ENCODE measurements around the gene KDM8.
"Not testable (repeated sequence)": the region's sequence is repeated elsewhere in the genome, so short reads cannot be mapped to it uniquely, and the experiment has no call there.

The KDM8 gene

GRCh38 chr16:27258241-27258734, 55.0 kb downstream of the KDM8 start:
- Histone ChIP-seq H3K9ac (peak overlapping the region in 1 of 11 experiments; percentile 18; a peak in 1 of 22 replicates), H3K27ac (no peak overlapping the region), H3K4me2 (no peak overlapping the region), H3K4me3 (no peak overlapping the region), H3K9me3 (replicated peaks in 1 of 11) (0 out of 22 replicates have a peak, but pooled peaks cover 0 to 2% (median 0%) of the 10 kb centered on the region in 11 experiments), H3K36me3 (peaks cover 18 to 33% (median 23%) of the 10 kb centered on the region in 11 experiments; a peak in 19 of 22 replicates), H3K27me3 (no peaks in the 10 kb centered on the region), H3K4me1 (peaks cover 0 to 29% (median 7%) of the 10 kb centered on the region in 10 experiments; a peak in 14 of 20 replicates), H4K20me1 (0 out of 22 replicates have a peak, but pooled peaks cover 0 to 5% (median 0%) of the 10 kb centered on the region in 11 experiments)
- no peak for TF ChIP-seq Cebpa-rat (IDR thresholded peaks at IDR 0.05)

- 0 out of 22 replicates have a peak, but pooled peaks cover 0 to 5% (median 0%) of the 10 kb centered on the region in 11 experiments for H4K20me1 ChIP-seq
- H3K4me2 ChIP-seq = no peak overlapping the region
- 0 out of 22 replicates have a peak, but pooled peaks cover 0 to 4% (median 0%) of the 10 kb centered on the region in 11 experiments for H3K9me3 ChIP-seq (replicated peaks in 1 of 11)
- H3K27ac ChIP-seq = no peak overlapping the region
- TF ChIP-seq Cebpa-rat (IDR thresholded peaks at IDR 0.05) = no peak
- no peak overlapping the region for H3K9ac ChIP-seq
- peaks cover 0 to 17% (median 0%) of the 10 kb centered on the region in 10 experiments; a peak in 5 of 20 replicates for H3K4me1 ChIP-seq
- H3K36me3 ChIP-seq = peaks cover 18 to 34% (median 23%) of the 10 kb centered on the region in 11 experiments; a peak in 19 of 22 replicates
- no peak overlapping the region for H3K4me3 ChIP-seq
- H3K27me3 ChIP-seq = no peaks in the 10 kb centered on the region
These were observed 56.4 kb downstream of the KDM8 start for GRCh38 chr16:27259710-27260109.

GRCh38 chr16:27262904-27263423, 59.6 kb downstream of the KDM8 start:
- H3K9me3 ChIP-seq (replicated peaks in 1 of 11); H3K9ac ChIP-seq; H3K27me3 ChIP-seq; H3K36me3 ChIP-seq; H3K4me3 ChIP-seq; H3K27ac ChIP-seq; H4K20me1 ChIP-seq: not testable (repeated sequence)
- Histone ChIP-seq H3K4me1 (peaks cover 0 to 21% (median 3%) of the 10 kb centered on the region in 10 experiments; a peak in 12 of 20 replicates), H3K4me2 (peak overlapping the region in 2 of 11 experiments; percentile 21 to 33; a peak in 1 of 22 replicates)

- Histone ChIP-seq H4K20me1 (no peaks in the 10 kb centered on the region), H3K27me3 (no peaks in the 10 kb centered on the region), H3K4me3 (no peak overlapping the region), H3K27ac (no peak overlapping the region), H3K9ac (no peak overlapping the region), H3K4me2 (no peak overlapping the region), H3K36me3 (0 out of 22 replicates have a peak, but pooled peaks cover 0 to 5% (median 0%) of the 10 kb centered on the region in 11 experiments), H3K4me1 (peaks cover 0 to 27% (median 12%) of the 10 kb centered on the region in 10 experiments; a peak in 16 of 20 replicates), H3K9me3 (replicated peaks in 1 of 11) (peaks cover 0 to 4% (median 0%) of the 10 kb centered on the region in 11 experiments; a peak in 1 of 22 replicates)
- TF ChIP-seq Cebpa-rat (IDR thresholded peaks at IDR 0.05) = no peak
These were observed 60.8 kb downstream of the KDM8 start for GRCh38 chr16:27264151-27264550.

- peaks cover 0 to 34% (median 14%) of the 10 kb centered on the region in 10 experiments; a peak in 16 of 20 replicates for H3K4me1 ChIP-seq
- TF ChIP-seq Cebpa-rat (IDR thresholded peaks at IDR 0.05) = no peak
- no peaks in the 10 kb centered on the region for H4K20me1 ChIP-seq
- H3K9ac ChIP-seq = no peak overlapping the region
- H3K27ac ChIP-seq = no peak overlapping the region
- no peak overlapping the region for H3K4me2 ChIP-seq
- 0 out of 22 replicates have a peak, but pooled peaks cover 0 to 5% (median 0%) of the 10 kb centered on the region in 11 experiments for H3K36me3 ChIP-seq
- no peaks in the 10 kb centered on the region for H3K27me3 ChIP-seq
- H3K4me3 ChIP-seq = no peak overlapping the region
- H3K9me3 ChIP-seq (replicated peaks in 1 of 11) = peaks cover 0 to 4% (median 0%) of the 10 kb centered on the region in 11 experiments; a peak in 1 of 22 replicates
These were observed 62.7 kb downstream of the KDM8 start for GRCh38 chr16:27265982-27266381.

GRCh38 chr16:27267037-27267677, 63.8 kb downstream of the KDM8 start:
- no peak for TF ChIP-seq Cebpa-rat (IDR thresholded peaks at IDR 0.05)
- Histone ChIP-seq H4K20me1 (no peaks in the 10 kb centered on the region), H3K4me1 (peaks cover 0 to 44% (median 17%) of the 10 kb centered on the region in 10 experiments; a peak in 15 of 20 replicates), H3K4me2 (peak overlapping the region in 5 of 11 experiments; percentile 67 to 95 (median 78); a peak in 9 of 22 replicates), H3K27ac (no peak overlapping the region), H3K27me3 (no peaks in the 10 kb centered on the region), H3K4me3 (no peak overlapping the region), H3K9me3 (replicated peaks in 1 of 11) (peaks cover 0 to 4% (median 0%) of the 10 kb centered on the region in 11 experiments; a peak in 1 of 22 replicates), H3K36me3 (0 out of 22 replicates have a peak, but pooled peaks cover 0 to 5% (median 0%) of the 10 kb centered on the region in 11 experiments), H3K9ac (no peak overlapping the region)

- peaks cover 6 to 41% (median 25%) of the 10 kb centered on the region in 10 experiments for H3K4me1 ChIP-seq
- peak within 1 kb of the TSS; percentile 68 to 91 (median 77) for H3K4me3 ChIP-seq
- no peaks in the 10 kb centered on the region for H3K27me3 ChIP-seq
- H3K4me2 ChIP-seq = peak within 1 kb of the TSS; percentile 67 to 95 (median 79)
- H3K27ac ChIP-seq = peak within 1 kb of the TSS; percentile 73 to 87 (median 82)
- no peaks in the 10 kb centered on the region; a peak in 1 of 22 replicates for H3K9me3 ChIP-seq (replicated peaks in 1 of 11)
- no peak for TF ChIP-seq Cebpa-rat (IDR thresholded peaks at IDR 0.05)
- H3K36me3 ChIP-seq = 0 out of 22 replicates have a peak, but pooled peaks cover 0 to 5% (median 0%) of the 10 kb centered on the region in 11 experiments
- no peaks in the 10 kb centered on the region for H4K20me1 ChIP-seq
- peak within 1 kb of the TSS; percentile 67 to 84 (median 80) for H3K9ac ChIP-seq
These were observed 65.3 kb downstream of the KDM8 start, which contains the start of gene NSMCE1 for GRCh38 chr16:27268376-27269299. NSMCE1 (minus strand) TSS chr16:27268772; CDS start chr16:27257570, 11,202 bp downstream.
